Fibroblast of lung (primary cell): ENCODE results near the gene SENP1.

ENCODE experiments used
- EZH2 ChIP-seq: IDR thresholded peaks from 2 replicates; pipeline ENCODE4 v1.5.1; 2012; ENCODE audit warnings: low read length, control low read depth, mild to moderate bottlenecking; ENCODE audit errors: missing control alignments
- TF ChIP-seq, protein P1 (sequence below), 2 donors: IDR thresholded peaks in 1 of 2; conservative IDR thresholded peaks in 1 of 2; 1 replicate in 1 of 2; 2 replicates in 1 of 2; pipeline ENCODE4 v1.5.1; 2011 to 2012; ENCODE audit warnings: low read length in 2 of 2, control low read depth in 1 of 2, inconsistent platforms in 1 of 2, low read depth in 1 of 2, mild to moderate bottlenecking in 1 of 2

DNA sequence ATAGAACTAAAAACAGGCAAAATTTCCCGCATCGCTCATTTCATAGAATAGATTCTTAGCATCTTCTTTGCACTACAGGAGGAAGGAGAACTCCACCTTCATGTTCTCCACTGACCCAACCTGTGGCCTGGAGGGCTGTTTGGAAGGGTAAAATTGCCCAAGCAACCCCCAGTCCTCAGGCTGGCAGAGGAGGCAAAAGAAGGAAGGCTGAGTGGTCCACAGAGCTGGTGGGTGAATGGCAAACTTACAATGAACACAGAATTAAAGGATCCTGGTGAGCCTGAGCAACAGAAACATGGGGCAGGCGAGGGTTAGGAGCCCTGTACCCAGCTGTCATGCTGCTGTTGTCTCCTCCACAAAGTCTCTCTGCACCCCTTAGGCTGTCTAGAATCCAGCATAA lies 25.1 kb downstream of the SENP1 start:
- TF ChIP-seq, protein P1, sequence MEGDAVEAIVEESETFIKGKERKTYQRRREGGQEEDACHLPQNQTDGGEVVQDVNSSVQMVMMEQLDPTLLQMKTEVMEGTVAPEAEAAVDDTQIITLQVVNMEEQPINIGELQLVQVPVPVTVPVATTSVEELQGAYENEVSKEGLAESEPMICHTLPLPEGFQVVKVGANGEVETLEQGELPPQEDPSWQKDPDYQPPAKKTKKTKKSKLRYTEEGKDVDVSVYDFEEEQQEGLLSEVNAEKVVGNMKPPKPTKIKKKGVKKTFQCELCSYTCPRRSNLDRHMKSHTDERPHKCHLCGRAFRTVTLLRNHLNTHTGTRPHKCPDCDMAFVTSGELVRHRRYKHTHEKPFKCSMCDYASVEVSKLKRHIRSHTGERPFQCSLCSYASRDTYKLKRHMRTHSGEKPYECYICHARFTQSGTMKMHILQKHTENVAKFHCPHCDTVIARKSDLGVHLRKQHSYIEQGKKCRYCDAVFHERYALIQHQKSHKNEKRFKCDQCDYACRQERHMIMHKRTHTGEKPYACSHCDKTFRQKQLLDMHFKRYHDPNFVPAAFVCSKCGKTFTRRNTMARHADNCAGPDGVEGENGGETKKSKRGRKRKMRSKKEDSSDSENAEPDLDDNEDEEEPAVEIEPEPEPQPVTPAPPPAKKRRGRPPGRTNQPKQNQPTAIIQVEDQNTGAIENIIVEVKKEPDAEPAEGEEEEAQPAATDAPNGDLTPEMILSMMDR (conservative IDR thresholded peaks at IDR 0.05 in 1 of 2, IDR thresholded peaks at IDR 0.05 in 1 of 2; ENCODE audit: low read depth in 1 of 2, low read length in 2 of 2): no peak
- TF ChIP-seq EZH2: no peak
